Loucy (cell line): Measurements from ENCODE around the gene AARSD1.
"Not testable (repeated sequence)": the region's sequence is repeated elsewhere in the genome, so short reads cannot be mapped to it uniquely, and the experiment has no call there.

Source experiments
- H2AFZ ChIP-seq: fragments of 200-600 bp; sonication (generic); 2 replicates; pipeline ENCODE4 v1.6.0; 2016; ENCODE audit warnings: antibody characterized with exemption, mild to moderate bottlenecking, low read length, moderate library complexity
- H3F3A ChIP-seq: fragments of 200-600 bp; 2 replicates; pipeline ENCODE4 v1.6.0; 2016; ENCODE audit warnings: antibody characterized with exemption, low read depth, mild to moderate bottlenecking
- H3K27me3 ChIP-seq: fragments of 200-600 bp; sonication (generic); 2 replicates; pipeline ENCODE4 v1.6.1; 2014; ENCODE audit warnings: low read length, mild to moderate bottlenecking; ENCODE audit not compliant: insufficient read depth, poor library complexity, severe bottlenecking
- H3K36me3 ChIP-seq: fragments of 200-600 bp; sonication (generic); 2 replicates; pipeline ENCODE4 v1.6.1; 2016; ENCODE audit warnings: low read length; ENCODE audit not compliant: insufficient read depth
- H3K4me1 ChIP-seq: fragments of 200-600 bp; sonication (generic); 2 replicates; pipeline ENCODE4 v1.5.1; 2014; ENCODE audit warnings: low read length, mild to moderate bottlenecking; ENCODE audit not compliant: insufficient read depth, poor library complexity, severe bottlenecking
- H3K4me2 ChIP-seq: fragments of 200-600 bp; sonication (generic); 2 replicates; pipeline ENCODE4 v1.6.0; 2014; ENCODE audit warnings: antibody characterized with exemption, low read length, low read depth, mild to moderate bottlenecking; ENCODE audit not compliant: poor library complexity, severe bottlenecking
- H3K4me3 ChIP-seq: fragments of 200-600 bp; sonication (generic); 2 replicates; pipeline ENCODE4 v1.5.1; 2014; ENCODE audit warnings: low read length, mild to moderate bottlenecking, mixed read lengths; ENCODE audit not compliant: poor library complexity, severe bottlenecking
- H3K79me2 ChIP-seq: fragments of 200-600 bp; sonication (generic); 2 replicates; pipeline ENCODE4 v1.6.1; 2014; ENCODE audit warnings: low read length; ENCODE audit not compliant: insufficient read depth
- H3K9ac ChIP-seq: fragments of 200-600 bp; sonication (generic); 2 replicates; pipeline ENCODE4 v1.6.0; 2014; ENCODE audit warnings: mild to moderate bottlenecking, low read depth, low read length, moderate library complexity; ENCODE audit not compliant: poor library complexity, severe bottlenecking
- H3K9me2 ChIP-seq: fragments of 200-600 bp; sonication (generic); replicated peaks from 2 replicates; pipeline ENCODE4 v1.6.1; 2016; ENCODE audit warnings: low read depth, low read length, mixed read lengths
- H3K9me3 ChIP-seq: fragments of 200-600 bp; sonication (generic); 2 replicates; pipeline ENCODE4 v1.6.1; 2014; ENCODE audit warnings: mild to moderate bottlenecking, antibody characterized with exemption, low read length, low read depth; ENCODE audit not compliant: insufficient read depth
- H4K20me1 ChIP-seq: fragments of 200-600 bp; sonication (generic); 2 replicates; pipeline ENCODE4 v1.6.0; 2014; ENCODE audit warnings: antibody characterized with exemption, low read length, mild to moderate bottlenecking; ENCODE audit not compliant: insufficient read depth, poor library complexity, severe bottlenecking
- CTCF ChIP-seq: fragments of 200-600 bp; sonication (generic); conservative IDR thresholded peaks from 2 replicates; pipeline ENCODE4 v1.5.1; 2014; ENCODE audit warnings: mild to moderate bottlenecking, antibody characterized with exemption, low read length
- EZH2phosphoT487 ChIP-seq: fragments of 200-600 bp; IDR thresholded peaks from 2 replicates; pipeline ENCODE4 v1.6.1; 2018; ENCODE audit warnings: antibody characterized with exemption, mild to moderate bottlenecking, moderate library complexity, borderline replicate concordance

The AARSD1 gene

GRCh38 chr17:42975265-42975664 is 11.0 kb upstream of the AARSD1 start:
- H3K4me2 ChIP-seq, result peak overlapping the region; percentile 9
- H3K4me1 ChIP-seq, result peaks cover 16% of the 10 kb centered on the region
- no peaks in the 10 kb centered on the region for H3K27me3 ChIP-seq
- H3K9me2 ChIP-seq, result no peaks in the 10 kb centered on the region
- H4K20me1 ChIP-seq, result no peaks in the 10 kb centered on the region
- no peak overlapping the region for H3K4me3 ChIP-seq
- no peaks in the 10 kb centered on the region for H3F3A ChIP-seq
- H3K9ac ChIP-seq, result no peak overlapping the region
- H3K79me2 ChIP-seq, result peaks cover 9% of the 10 kb centered on the region; the same call in 1 of the 2 replicates
- H2AFZ ChIP-seq, result no peak overlapping the region
- TF ChIP-seq CTCF, result no peak
- no peak for TF ChIP-seq EZH2phosphoT487
- no peaks in the 10 kb centered on the region for H3K9me3 ChIP-seq
- no peaks in the 10 kb centered on the region for H3K36me3 ChIP-seq

- H3F3A ChIP-seq, H3K4me2 ChIP-seq, H3K9me2 ChIP-seq, H3K79me2 ChIP-seq, H3K4me3 ChIP-seq, H3K36me3 ChIP-seq, H3K27me3 ChIP-seq, H2AFZ ChIP-seq, H3K9me3 ChIP-seq, H3K4me1 ChIP-seq, H4K20me1 ChIP-seq, H3K9ac ChIP-seq: not testable (repeated sequence)
Observed at GRCh38 chr17:42973323-42973722, 9.1 kb upstream of the AARSD1 start.

- Histone ChIP-seq H3K9me3 (no peaks in the 10 kb centered on the region), H2AFZ (no peak overlapping the region), H3K4me2 (no peak overlapping the region), H3K9ac (no peak overlapping the region), H3K36me3 (no peaks in the 10 kb centered on the region), H3K27me3 (no peaks in the 10 kb centered on the region), H3K4me3 (no peak overlapping the region), H3K9me2 (no peaks in the 10 kb centered on the region), H4K20me1 (no peaks in the 10 kb centered on the region), H3F3A (no peaks in the 10 kb centered on the region; the same call in 1 of the 2 replicates), H3K4me1 (peaks cover 5% of the 10 kb centered on the region), H3K79me2 (no peaks in the 10 kb centered on the region)
- TF ChIP-seq CTCF (no peak), EZH2phosphoT487 (no peak)
Observed at GRCh38 chr17:42971589-42971988, 7.3 kb upstream of the AARSD1 start.

- H3K9ac ChIP-seq, result no peak overlapping the region
- H3K4me2 ChIP-seq, result no peak overlapping the region
- H3K27me3 ChIP-seq, result no peaks in the 10 kb centered on the region
- no peak overlapping the region for H3K4me3 ChIP-seq
- no peak overlapping the region for H2AFZ ChIP-seq
- no peaks in the 10 kb centered on the region; the same call in 1 of the 2 replicates for H3F3A ChIP-seq
- no peaks in the 10 kb centered on the region for H3K9me2 ChIP-seq
- H3K79me2 ChIP-seq, result peaks cover under 1% of the 10 kb centered on the region; the same call in 1 of the 2 replicates
- TF ChIP-seq EZH2phosphoT487, result no peak
- no peak for TF ChIP-seq CTCF
- H4K20me1 ChIP-seq, result no peaks in the 10 kb centered on the region
- H3K9me3 ChIP-seq, result no peaks in the 10 kb centered on the region
- no peaks in the 10 kb centered on the region for H3K36me3 ChIP-seq
- H3K4me1 ChIP-seq, result no peaks in the 10 kb centered on the region
Observed at GRCh38 chr17:42969001-42969581, 4.8 kb upstream of the AARSD1 start.
